ENCODE measurements around the gene PPM1H. TPM values are rescaled to one million over a fixed set of nuclear protein-coding genes. Genes with fewer than 3 reads are reported as not detected.

The PPM1H gene
- total RNA-seq, 1 donor from 2014 or later: 0.49 TPM

DNA sequence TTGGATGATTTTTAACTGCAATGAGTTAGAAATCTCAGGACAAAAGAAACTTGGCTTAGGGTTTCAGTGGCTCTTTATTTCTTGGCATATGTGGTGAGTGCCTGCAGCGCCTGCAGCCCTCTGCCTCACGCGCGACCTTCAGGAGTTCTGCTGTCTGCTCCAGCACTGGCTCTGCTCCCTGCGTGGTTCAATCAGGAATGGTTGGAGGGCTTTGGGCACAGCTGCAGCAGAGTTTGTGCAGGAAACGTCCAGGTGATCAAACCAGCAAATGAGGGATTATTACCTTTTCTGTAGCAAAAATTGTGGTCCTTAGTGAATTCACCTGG, 19.8 kb downstream of the PPM1H start:
- H3K4me1 ChIP-seq: no peaks in the 10 kb centered on the region
- TF ChIP-seq, protein P1, sequence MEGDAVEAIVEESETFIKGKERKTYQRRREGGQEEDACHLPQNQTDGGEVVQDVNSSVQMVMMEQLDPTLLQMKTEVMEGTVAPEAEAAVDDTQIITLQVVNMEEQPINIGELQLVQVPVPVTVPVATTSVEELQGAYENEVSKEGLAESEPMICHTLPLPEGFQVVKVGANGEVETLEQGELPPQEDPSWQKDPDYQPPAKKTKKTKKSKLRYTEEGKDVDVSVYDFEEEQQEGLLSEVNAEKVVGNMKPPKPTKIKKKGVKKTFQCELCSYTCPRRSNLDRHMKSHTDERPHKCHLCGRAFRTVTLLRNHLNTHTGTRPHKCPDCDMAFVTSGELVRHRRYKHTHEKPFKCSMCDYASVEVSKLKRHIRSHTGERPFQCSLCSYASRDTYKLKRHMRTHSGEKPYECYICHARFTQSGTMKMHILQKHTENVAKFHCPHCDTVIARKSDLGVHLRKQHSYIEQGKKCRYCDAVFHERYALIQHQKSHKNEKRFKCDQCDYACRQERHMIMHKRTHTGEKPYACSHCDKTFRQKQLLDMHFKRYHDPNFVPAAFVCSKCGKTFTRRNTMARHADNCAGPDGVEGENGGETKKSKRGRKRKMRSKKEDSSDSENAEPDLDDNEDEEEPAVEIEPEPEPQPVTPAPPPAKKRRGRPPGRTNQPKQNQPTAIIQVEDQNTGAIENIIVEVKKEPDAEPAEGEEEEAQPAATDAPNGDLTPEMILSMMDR (IDR thresholded peaks at IDR 0.05): no peak
- no peak for TF ChIP-seq POLR2AphosphoS5 (IDR thresholded peaks at IDR 0.05; ENCODE audit: insufficient read depth in 1 of 2, low read depth in 1 of 2)
- TF ChIP-seq POLR2A (IDR thresholded peaks at IDR 0.05): no peak
- H3K4me3 ChIP-seq: no peak overlapping the region
- no peak for DNase-seq (ENCODE audit: extremely low spot score in 2 of 2)
- H3K9me3 ChIP-seq: no peaks in the 10 kb centered on the region
- intact Hi-C loops (cut with DNase I): no loop called here
- no peaks in the 10 kb centered on the region for H3K36me3 ChIP-seq
- H3K27me3 ChIP-seq: no peaks in the 10 kb centered on the region
- H3K27ac ChIP-seq: no peak overlapping the region

DNA sequence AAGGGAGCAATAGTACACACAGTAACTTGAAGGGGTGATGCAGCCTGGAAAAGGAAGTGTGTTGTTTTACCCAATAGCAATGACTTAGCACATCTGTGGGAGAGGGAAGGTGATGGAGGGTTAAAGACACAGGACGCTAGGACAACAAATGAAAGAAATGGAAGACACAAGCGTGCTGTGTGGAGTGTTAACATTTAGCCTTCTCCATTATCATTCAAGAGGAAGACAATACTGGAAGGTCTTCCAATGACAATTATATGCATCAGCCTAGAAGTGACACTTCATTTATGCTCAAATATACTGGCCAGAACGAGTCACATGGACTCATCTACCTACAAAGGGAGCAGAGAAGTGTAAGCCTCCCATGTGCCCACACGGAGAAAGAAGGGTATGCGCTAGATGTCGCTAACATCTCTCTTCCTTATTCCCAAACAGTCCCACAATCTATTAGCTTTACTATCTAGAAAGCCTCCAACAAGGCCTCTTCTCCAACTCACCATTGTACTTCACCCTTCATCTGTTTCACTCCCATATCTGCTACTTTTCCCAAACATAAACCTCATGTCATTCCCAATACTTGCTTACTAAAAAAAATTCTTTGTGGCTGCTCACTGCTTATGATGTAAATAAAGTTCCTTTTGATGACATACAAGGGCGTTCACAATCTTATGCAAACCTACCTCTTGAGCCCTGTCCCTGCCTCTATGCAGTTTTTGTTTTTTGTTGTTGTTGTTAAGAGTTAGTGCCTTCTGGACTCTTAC, 20.3 kb downstream of the PPM1H start:
- Histone ChIP-seq H3K27ac (no peak overlapping the region), H3K36me3 (no peaks in the 10 kb centered on the region), H3K4me3 (no peak overlapping the region), H3K9me3 (no peaks in the 10 kb centered on the region), H3K4me1 (no peaks in the 10 kb centered on the region), H3K27me3 (no peaks in the 10 kb centered on the region)
- intact Hi-C loops (cut with DNase I): no loop called here
- no peak for DNase-seq (ENCODE audit: extremely low spot score in 2 of 2)
- TF ChIP-seq POLR2AphosphoS5 (IDR thresholded peaks at IDR 0.05; ENCODE audit: insufficient read depth in 1 of 2, low read depth in 1 of 2) (no peak), POLR2A (IDR thresholded peaks at IDR 0.05) (no peak)
- TF ChIP-seq, protein P1 (IDR thresholded peaks at IDR 0.05): no peak

DNA sequence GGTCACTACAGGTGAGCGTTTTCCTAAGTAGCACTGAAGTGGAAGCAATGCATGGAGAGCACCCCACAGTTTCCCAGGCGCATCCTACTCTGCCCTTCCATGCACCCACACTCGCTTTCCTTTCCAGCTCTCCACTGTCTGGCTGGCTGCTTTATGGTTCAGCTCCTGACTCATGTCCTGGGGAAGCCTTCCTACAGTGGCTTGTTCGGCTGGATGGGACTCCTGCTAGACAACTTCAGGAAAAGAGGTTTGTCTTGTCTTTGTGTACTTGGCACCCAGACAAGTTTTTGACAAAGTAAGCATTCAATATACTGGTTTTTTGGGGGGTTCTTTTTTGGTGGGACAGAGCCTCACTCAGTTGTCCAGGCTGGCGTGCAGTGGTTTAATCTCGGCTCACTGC, 21.6 kb downstream of the PPM1H start:
- intact Hi-C loops (cut with DNase I): no loop called here
- H3K4me1 ChIP-seq: no peaks in the 10 kb centered on the region
- no peaks in the 10 kb centered on the region for H3K36me3 ChIP-seq
- no peak overlapping the region for H3K27ac ChIP-seq
- no peak for DNase-seq (ENCODE audit: extremely low spot score in 2 of 2)
- no peak overlapping the region for H3K4me3 ChIP-seq
- no peaks in the 10 kb centered on the region for H3K27me3 ChIP-seq
- TF ChIP-seq POLR2AphosphoS5 (IDR thresholded peaks at IDR 0.05; ENCODE audit: insufficient read depth in 1 of 2, low read depth in 1 of 2) (no peak), POLR2A (IDR thresholded peaks at IDR 0.05) (no peak)
- TF ChIP-seq, protein P1 (IDR thresholded peaks at IDR 0.05): no peak
- H3K9me3 ChIP-seq: no peaks in the 10 kb centered on the region

DNA sequence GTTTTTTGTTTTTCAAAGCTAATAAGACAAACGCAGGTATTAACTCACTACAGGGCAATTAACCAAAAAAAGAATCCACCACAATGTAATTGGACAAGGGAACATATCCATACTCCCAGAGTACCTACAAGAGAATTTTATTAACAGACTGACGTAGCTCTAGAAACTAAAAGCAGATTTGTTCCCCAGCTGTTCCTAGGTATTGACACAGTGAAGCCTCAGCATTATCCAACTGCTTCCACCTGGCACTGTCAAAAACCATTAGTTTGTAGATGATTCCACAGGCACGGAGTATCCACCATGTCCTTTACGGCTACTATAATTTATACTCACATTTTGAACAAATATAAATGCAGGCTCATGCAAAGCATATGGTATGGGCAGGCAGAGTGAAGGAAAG, 22.3 kb downstream of the PPM1H start:
- no peak overlapping the region for H3K27ac ChIP-seq
- H3K4me3 ChIP-seq: no peak overlapping the region
- no peaks in the 10 kb centered on the region for H3K27me3 ChIP-seq
- no peak for TF ChIP-seq POLR2A (IDR thresholded peaks at IDR 0.05)
- no peak for TF ChIP-seq POLR2AphosphoS5 (IDR thresholded peaks at IDR 0.05; ENCODE audit: insufficient read depth in 1 of 2, low read depth in 1 of 2)
- TF ChIP-seq, protein P1 (IDR thresholded peaks at IDR 0.05): no peak
- H3K4me1 ChIP-seq: no peaks in the 10 kb centered on the region
- no peaks in the 10 kb centered on the region for H3K9me3 ChIP-seq
- DNase-seq (ENCODE audit: extremely low spot score in 2 of 2): no peak
- H3K36me3 ChIP-seq: no peaks in the 10 kb centered on the region
- intact Hi-C loops (cut with DNase I): no loop called here

DNA sequence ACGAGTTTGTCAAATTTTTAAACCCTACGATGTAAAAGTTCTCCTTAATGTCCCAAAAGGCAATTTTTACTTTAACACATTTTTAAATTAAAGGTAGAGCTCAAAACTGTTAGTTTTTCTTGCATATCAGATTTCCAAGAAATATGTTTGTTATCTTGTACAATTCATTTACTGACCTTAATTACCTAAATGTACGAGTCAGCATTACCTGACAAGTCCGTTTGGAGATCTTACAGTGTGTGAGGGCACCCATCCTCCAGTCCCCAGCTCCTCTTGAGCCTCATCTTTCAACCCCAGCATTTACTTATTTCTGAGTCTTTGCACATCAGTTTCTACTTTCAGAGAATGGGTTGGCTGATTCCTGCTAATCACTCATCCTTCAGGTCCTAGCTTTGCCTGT, 23.7 kb downstream of the PPM1H start:
- intact Hi-C loops (cut with DNase I): no loop called here
- no peaks in the 10 kb centered on the region for H3K9me3 ChIP-seq
- TF ChIP-seq, protein P1 (IDR thresholded peaks at IDR 0.05): no peak
- TF ChIP-seq POLR2AphosphoS5 (IDR thresholded peaks at IDR 0.05; ENCODE audit: insufficient read depth in 1 of 2, low read depth in 1 of 2): no peak
- no peak for TF ChIP-seq POLR2A (IDR thresholded peaks at IDR 0.05)
- H3K36me3 ChIP-seq: no peaks in the 10 kb centered on the region
- no peaks in the 10 kb centered on the region for H3K27me3 ChIP-seq
- H3K4me1 ChIP-seq: no peaks in the 10 kb centered on the region
- H3K27ac ChIP-seq: no peak overlapping the region
- no peak for DNase-seq (ENCODE audit: extremely low spot score in 2 of 2)
- H3K4me3 ChIP-seq: no peak overlapping the region

All from vagina (tissue), 2 donors.